Kidney (tissue), 14 donors: ENCODE results near the gene GULP1. TPM values are rescaled to one million over a fixed set of nuclear protein-coding genes. Genes with fewer than 3 reads are reported as not detected.
A peak's percentile ranks its signal among the peaks of the same experiment; 100 is the strongest.

Experiments
- DNase-seq, 5 donors: peaks; one replicate each; pipeline ENCODE4 v3.0.0-alpha.2; 2013 to 2020
- FAIRE-seq: peaks from 2 replicates; lab custom pipeline; 2012; peaks lifted over from hg19 to GRCh38; lab: Jason Lieb, UNC
- H3K27ac ChIP-seq, 2 donors: one replicate each; pipeline ENCODE4 v1.7.0; 2013; ENCODE audit warnings: low read depth in 2 of 2, low read length in 2 of 2, inconsistent platforms in 1 of 2
- H3K27me3 ChIP-seq: one replicate; pipeline ENCODE4 v1.7.1; 2013; ENCODE audit warnings: low read length, inconsistent platforms; ENCODE audit not compliant: control insufficient read depth, insufficient read depth
- H3K36me3 ChIP-seq, 3 donors: one replicate each; pipeline versions ENCODE4 v1.7.0 to v1.7.1; 2013; ENCODE audit warnings: low read length in 3 of 3, control low read depth in 1 of 3, inconsistent platforms in 1 of 3; ENCODE audit not compliant: insufficient read depth in 3 of 3, control insufficient read depth in 2 of 3
- H3K4me1 ChIP-seq, 3 donors: one replicate each; pipeline versions ENCODE4 v1.7.0 to v1.7.1; 2013; ENCODE audit warnings: low read length in 3 of 3, inconsistent platforms in 1 of 3, low read depth in 1 of 3; ENCODE audit not compliant: control insufficient read depth in 2 of 3, insufficient read depth in 2 of 3
- H3K4me3 ChIP-seq, 3 donors: one replicate each; pipeline versions ENCODE4 v1.7.0 to v1.8.1; 2013; ENCODE audit warnings: low read length in 3 of 3, control low read depth in 1 of 3, inconsistent platforms in 1 of 3
- H3K9ac ChIP-seq, 3 donors: one replicate each; pipeline versions ENCODE4 v1.7.0 to v1.7.1; 2013; ENCODE audit warnings: low read length in 3 of 3, control low read depth in 1 of 3, inconsistent platforms in 1 of 3
- H3K9me3 ChIP-seq, 3 donors: one replicate each; pipeline versions ENCODE4 v1.7.0 to v1.7.1; 2013; ENCODE audit warnings: low read length in 3 of 3, control low read depth in 1 of 3, inconsistent platforms in 1 of 3; ENCODE audit not compliant: control insufficient read depth in 2 of 3, insufficient read depth in 1 of 3
- intact Hi-C: fragments of 100-400 bp; cut with DNase I; formaldehyde crosslinking; loops from one replicate; pipeline ENCODE4 v1.11.1; 2022
- polyA plus RNA-seq: library from polyadenylated mRNA; stranded (reverse); fragments of 350-450 nt; fragmentation: Illumina TruSeq; extraction: RNeasy Lipid Tissue Mini Kit (QIAGEN cat#74804); gene quantifications from one replicate; pipeline ENCODE4 v1.2.3, GENCODE V29; 2014; ENCODE audit warnings: low read depth, low replicate concordance; ENCODE audit not compliant: insufficient read depth
- total RNA-seq: library from RNA; stranded (reverse); fragmentation: NEBNext Ultra II Directional; extraction: Animal tissue kit (Norgen Biotek cat#: 25700); gene quantifications from one replicate; pipeline ENCODE4 v1.2.1, GENCODE V29; 2021
- TF ChIP-seq, protein P1 (sequence below): IDR thresholded peaks from 3 replicates; pipeline ENCODE4 v1.5.1; 2012; ENCODE audit warnings: mild to moderate bottlenecking, moderate library complexity, borderline replicate concordance; ENCODE audit not compliant: insufficient read depth; ENCODE audit errors: extremely low read depth
- donor health status: control.
- donor health status: control.
- donor health status: control.
- donor health status: control.
- donor health status: control.
- donor health status: DM: yes; HTN: yes; CAD: no.
- donor health status: Normal renal cell carcinoma (clear cell type).

GULP1 gene
- total and polyA plus RNA-seq, 2 donors from 2014 or later, result 12.2 to 34.4 TPM

DNA sequence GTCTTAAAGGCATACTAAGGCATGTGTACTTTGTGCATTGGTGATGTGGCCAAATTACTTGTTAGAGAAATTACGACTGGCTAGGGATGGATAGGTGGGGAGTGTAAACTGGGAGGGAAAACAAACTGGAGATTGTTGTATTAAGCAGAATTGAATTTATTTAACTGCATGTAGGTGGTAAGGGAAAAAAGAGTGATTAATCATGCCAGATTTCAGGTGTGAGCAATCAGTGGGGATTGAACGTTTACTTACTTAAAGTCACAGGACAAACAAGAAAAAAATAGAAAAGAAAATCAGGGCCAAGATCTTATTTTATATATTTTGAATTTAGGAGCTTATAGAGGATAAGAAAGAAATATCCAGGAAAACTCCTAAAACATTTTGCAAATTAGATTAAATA is 88.6 kb downstream of the GULP1 start:
- FAIRE-seq (no peak), DNase-seq (no peak)
- H3K4me3 ChIP-seq, result no peak overlapping the region
- intact Hi-C loops, result no loop called here
- no peaks in the 10 kb centered on the region for H3K36me3 ChIP-seq
- H3K4me1 ChIP-seq, result peaks cover 0 to 7% (median 0%) of the 10 kb centered on the region in 3 donors
- H3K9me3 ChIP-seq, result no peaks in the 10 kb centered on the region
- TF ChIP-seq, protein P1, sequence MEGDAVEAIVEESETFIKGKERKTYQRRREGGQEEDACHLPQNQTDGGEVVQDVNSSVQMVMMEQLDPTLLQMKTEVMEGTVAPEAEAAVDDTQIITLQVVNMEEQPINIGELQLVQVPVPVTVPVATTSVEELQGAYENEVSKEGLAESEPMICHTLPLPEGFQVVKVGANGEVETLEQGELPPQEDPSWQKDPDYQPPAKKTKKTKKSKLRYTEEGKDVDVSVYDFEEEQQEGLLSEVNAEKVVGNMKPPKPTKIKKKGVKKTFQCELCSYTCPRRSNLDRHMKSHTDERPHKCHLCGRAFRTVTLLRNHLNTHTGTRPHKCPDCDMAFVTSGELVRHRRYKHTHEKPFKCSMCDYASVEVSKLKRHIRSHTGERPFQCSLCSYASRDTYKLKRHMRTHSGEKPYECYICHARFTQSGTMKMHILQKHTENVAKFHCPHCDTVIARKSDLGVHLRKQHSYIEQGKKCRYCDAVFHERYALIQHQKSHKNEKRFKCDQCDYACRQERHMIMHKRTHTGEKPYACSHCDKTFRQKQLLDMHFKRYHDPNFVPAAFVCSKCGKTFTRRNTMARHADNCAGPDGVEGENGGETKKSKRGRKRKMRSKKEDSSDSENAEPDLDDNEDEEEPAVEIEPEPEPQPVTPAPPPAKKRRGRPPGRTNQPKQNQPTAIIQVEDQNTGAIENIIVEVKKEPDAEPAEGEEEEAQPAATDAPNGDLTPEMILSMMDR, result no peak
- H3K27ac ChIP-seq, result no peak overlapping the region
- H3K9ac ChIP-seq, result no peak overlapping the region
- no peaks in the 10 kb centered on the region for H3K27me3 ChIP-seq

DNA sequence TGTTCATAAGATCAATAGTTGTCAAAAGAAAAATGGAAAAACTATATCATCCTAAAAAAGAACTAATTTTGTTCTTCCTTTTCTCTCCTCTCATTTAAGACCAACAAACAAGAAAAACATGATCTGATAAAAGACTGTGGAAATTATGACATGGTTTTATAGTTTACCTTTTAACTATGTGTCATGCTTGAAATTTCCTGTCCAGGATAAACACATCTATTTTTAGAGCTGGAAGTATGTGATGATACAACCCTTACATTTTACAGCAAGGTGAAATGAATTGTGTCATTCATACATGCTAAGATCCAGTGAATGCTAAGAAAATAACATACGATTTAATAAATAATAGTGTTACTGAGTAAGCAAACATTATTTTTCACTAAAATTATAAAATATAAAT is 89.9 kb downstream of the GULP1 start:
- H3K9me3 ChIP-seq, result no peaks in the 10 kb centered on the region
- H3K4me1 ChIP-seq, result peaks cover 0 to 7% (median 0%) of the 10 kb centered on the region in 3 donors
- TF ChIP-seq, protein P1, result no peak
- no peak overlapping the region for H3K9ac ChIP-seq
- no peak overlapping the region for H3K27ac ChIP-seq
- H3K27me3 ChIP-seq, result no peaks in the 10 kb centered on the region
- intact Hi-C loops, result no loop called here
- no peak overlapping the region for H3K4me3 ChIP-seq
- peaks cover 0 to 6% (median 0%) of the 10 kb centered on the region in 3 donors for H3K36me3 ChIP-seq
- FAIRE-seq (peak; percentile 82), DNase-seq (no peak)

DNA sequence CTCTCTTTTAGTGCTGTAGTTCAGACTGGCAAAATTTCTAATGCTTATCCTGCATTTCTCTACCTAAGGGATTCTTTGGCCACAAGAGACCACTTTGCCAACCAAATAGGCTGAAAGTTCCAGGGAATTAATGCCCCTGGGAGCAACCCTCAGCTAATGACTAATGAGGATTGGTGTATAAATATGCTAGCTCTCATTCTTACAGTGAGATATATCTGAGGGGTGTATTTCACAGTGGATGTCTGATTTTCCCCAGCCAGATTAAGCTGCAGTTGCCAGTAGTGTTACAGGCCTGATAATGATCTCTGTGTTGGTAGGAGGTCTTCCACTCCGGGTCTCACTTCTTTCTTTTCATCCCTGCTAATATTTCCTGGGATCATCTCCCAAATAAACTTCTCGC is 90.4 kb downstream of the GULP1 start:
- Histone ChIP-seq H3K36me3 (peaks cover 0 to 6% (median 0%) of the 10 kb centered on the region in 3 donors), H3K4me3 (peak overlapping the region in 1 of 3 donors; percentile 51), H3K4me1 (peaks cover 0 to 7% (median 0%) of the 10 kb centered on the region in 3 donors), H3K27ac (peak overlapping the region; percentile 4 to 6), H3K9me3 (no peaks in the 10 kb centered on the region), H3K9ac (no peak overlapping the region), H3K27me3 (no peaks in the 10 kb centered on the region)
- DNase-seq, result no peak
- intact Hi-C loops, result no loop called here
- no peak for FAIRE-seq
- TF ChIP-seq, protein P1, result no peak

DNA sequence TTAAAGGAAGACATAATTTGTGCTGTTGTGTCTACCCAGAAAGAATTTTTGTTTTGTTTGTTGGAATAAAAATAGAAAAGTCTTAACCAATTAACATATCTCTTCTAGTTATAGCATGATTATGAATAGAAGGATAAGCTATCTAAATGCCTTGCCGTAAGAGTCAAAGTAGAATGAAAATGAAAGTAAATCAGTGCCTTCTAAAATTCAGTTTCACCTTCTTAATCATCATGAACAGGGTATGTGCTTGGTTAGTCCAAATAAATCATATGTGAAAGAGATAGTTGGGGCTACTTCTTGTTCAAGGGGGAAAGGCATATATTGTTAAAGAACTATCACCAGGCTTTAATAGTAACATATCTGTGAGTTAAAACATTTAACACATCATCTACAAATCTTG is 91.5 kb downstream of the GULP1 start:
- FAIRE-seq, result no peak
- Histone ChIP-seq H3K4me1 (peaks cover 0 to 7% (median 0%) of the 10 kb centered on the region in 3 donors), H3K36me3 (peaks cover 0 to 6% (median 0%) of the 10 kb centered on the region in 3 donors), H3K9ac (peak overlapping the region in 1 of 3 donors; percentile 20), H3K27ac (no peak overlapping the region), H3K9me3 (no peaks in the 10 kb centered on the region), H3K27me3 (no peaks in the 10 kb centered on the region), H3K4me3 (peak overlapping the region in 2 of 3 donors; percentile 51 to 55)
- DNase-seq, result no peak
- TF ChIP-seq, protein P1, result no peak
- intact Hi-C loops, result no loop called here
